Sigmoid colon (tissue), 3 donors: ENCODE data around the gene ATP6AP1.

Source experiments
- CTCF ChIP-seq, 4 experiments: fragments of 450-650 bp in 3 of 4; fragments of 200-600 bp in 1 of 4; IDR thresholded peaks; one replicate each; pipeline ENCODE4 v1.5.1; 2016 to 2019; ENCODE audit warnings: antibody characterized with exemption in 4 of 4, mild to moderate bottlenecking in 3 of 4, moderate library complexity in 2 of 4
- POLR2A ChIP-seq, 2 donors: fragments of 450-650 bp; IDR thresholded peaks; one replicate each; pipeline ENCODE4 v1.6.1; 2016; ENCODE audit warnings: antibody characterized with exemption in 2 of 2, mild to moderate bottlenecking in 2 of 2, moderate library complexity in 2 of 2

GRCh38 chrX:154413142-154413541 lies 15.3 kb upstream of the ATP6AP1 start:
- TF ChIP-seq CTCF (IDR thresholded peaks at IDR 0.05) = no peak
- no peak for TF ChIP-seq POLR2A (IDR thresholded peaks at IDR 0.05)
